HG02938 (cell line): ENCODE measurements around the gene S100A2.

Experiments
- ATAC-seq: cut with Tn5 transposase; IDR thresholded peaks from one replicate; pipeline ENCODE4 v1.9.1; 2021; ENCODE audit warnings: mild to moderate bottlenecking, moderate library complexity; ENCODE audit not compliant: unreplicated experiment

The S100A2 gene

DNA sequence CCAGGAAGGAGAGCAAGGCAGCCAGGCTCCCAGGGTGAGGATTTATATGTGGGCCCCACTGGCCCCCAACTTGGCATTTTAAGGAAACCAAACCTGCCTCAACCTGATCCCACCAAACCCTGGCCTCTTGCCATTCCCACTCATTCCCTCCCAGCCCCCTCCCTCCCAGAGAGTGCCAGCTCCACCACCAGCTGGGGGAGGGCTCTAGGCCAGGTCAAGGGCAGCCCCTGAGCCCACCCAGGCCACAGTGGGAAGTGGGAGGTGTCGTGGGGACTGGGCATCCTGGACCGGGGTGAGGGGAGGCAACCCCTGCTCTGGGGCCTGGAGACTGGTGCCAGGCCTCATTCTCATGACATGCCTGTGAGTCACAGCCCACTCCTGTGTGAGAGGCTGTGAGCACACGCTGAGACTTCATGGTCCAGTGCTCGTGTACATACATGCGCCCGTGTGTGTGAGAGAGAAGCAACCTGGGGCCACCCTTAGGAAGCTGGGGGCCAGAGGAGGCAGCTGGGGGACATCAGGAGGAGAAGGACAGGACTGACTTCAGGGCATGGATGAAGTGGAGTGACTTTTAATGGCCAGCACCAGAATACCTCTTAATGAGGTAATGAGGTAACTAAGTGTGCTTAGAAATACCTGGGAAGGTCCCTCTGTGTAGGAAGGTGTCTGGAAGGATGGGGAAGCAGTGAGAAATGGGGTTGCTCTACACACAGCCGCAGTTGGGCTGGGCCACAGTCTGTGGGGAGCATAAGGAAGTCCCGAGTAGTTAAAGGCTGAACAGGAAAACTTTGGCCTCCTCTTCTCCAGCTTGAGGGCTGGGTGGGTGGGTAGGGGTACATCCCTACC is at the start of gene S100A2:
Gene S100A2, minus strand, starts transcription at position 316 of the 846 bp plus-strand sequence. CDS start 1,967 bp downstream, outside the sequence.
- peak; percentile 28 for ATAC-seq

DNA sequence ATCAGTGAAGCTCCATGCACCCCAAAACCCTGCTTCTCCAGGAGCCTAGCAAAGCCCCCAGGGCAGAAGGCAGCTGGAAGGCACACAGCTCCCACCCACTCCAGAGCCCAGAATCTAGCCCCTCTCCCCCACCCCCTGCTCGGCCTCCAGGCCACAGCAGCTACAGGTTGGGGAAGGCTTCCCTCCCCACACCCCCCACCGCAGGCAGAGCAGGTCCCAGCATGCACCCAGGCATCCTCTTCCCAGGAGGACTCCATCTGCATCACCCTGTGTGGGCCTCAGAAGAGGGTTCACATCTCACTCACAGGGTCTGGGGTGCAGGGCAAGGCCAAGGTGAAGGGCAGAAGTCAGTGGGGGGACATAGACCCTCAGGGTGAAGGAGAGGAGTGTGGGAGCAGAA is 49.8 kb upstream of the S100A2 start:
- no peak for ATAC-seq

GRCh38 chr1:153614906-153615305 is 49.3 kb upstream of the S100A2 start:
- no peak for ATAC-seq

DNA sequence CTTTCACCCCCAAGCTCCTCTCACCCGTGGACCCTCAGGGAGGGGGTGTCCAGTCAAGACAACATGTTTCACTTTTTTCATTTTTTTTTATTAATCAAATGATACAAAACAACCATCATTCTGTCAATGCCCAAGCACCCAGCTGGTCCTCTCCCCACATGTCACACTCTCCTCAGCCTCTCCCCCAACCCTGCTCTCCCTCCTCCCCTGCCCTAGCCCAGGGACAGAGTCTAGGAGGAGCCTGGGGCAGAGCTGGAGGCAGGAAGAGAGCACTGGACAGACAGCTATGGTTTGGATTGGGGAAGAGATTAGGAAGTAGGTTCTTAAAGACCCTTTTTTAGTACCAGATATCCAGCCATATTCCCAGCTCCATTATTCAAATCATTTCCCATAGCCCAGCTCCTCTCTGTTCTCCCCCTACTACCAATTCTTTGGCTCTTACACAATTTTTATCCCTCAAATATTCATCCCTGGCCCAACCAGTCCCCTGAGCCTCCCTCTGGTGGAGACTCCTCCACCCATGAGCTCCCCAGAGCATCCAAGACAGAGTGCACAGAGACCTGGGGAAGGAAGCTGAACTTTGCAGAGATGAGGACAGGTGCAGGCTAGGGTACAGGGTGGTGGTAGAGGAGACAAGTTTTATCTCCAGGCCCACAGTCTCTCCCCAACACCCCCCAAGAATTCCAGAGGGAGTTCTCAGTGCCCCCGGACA is 48.7 kb upstream of the S100A2 start:
- no peak for ATAC-seq

DNA sequence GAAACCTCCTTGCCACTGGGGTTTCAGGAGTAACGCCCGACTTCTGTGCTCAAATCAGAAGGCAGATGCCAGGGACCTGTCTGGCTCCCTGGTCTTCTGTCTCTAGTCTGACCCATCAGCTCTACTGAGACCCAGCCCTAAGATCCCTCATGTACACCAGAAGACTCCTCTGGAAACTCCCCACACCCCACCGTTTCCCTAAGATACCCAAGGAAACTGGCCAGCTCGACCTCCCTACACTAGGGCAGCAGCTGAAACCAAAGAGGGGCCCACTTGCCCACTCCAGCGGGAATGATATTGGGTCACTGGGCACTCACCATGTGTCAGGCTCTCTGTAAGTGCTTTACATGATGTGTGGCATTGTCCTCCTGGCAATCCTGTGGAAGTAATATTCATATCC is 47.8 kb upstream of the S100A2 start:
- no peak for ATAC-seq

- ATAC-seq = no peak
Observed at GRCh38 chr1:153612755-153613331, 47.2 kb upstream of the S100A2 start, which contains the start of gene S100A16. TSS of gene S100A16 (minus strand) at chr1:153613137. CDS start at chr1:153608151, 4,986 bp downstream.

- ATAC-seq = no peak
Observed at GRCh38 chr1:153612111-153612754, 46.6 kb upstream of the S100A2 start.

DNA sequence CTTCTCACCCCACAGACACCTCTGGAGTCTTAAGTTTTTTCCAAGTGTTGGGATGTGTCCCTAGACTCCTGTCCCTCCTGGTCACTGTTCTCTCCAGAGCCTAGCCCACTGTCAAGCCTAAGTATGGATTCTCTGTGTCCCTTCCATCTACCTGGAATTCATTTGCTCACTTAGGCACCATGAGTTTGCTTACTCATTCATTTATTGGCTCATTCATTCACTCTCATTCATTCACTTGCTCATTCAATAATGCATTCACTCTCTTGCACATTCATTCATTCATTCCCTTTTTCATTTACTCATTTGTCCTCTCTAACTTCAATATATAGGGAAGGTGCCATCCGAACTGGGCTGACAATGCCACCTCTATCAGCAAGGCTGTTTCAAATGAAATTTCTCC is 45.7 kb upstream of the S100A2 start:
- no peak for ATAC-seq

DNA sequence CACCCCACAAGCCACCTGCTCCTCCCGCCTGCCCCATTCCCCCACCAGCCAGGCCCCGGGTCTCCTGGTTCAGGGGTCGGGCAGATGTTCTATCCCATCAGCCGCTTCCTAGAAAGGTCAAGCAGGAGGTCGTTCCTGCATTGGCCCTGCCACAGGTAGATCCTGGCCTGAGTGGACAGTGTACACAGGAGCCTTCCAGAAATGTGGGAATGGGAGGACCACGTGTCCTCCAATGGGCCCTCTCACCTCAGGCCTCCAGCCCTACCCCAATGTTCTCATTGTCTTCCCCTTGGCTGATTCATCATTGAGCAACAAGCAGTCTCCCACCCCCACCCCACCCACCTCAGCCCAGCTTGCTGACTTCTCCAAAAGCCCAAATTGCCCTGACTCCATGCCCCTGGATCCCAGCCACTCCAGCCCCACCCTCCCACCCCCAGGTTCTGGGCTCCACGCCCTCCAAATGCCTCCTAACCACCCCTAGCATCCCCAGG is 45.2 kb upstream of the S100A2 start:
- no peak for ATAC-seq

DNA sequence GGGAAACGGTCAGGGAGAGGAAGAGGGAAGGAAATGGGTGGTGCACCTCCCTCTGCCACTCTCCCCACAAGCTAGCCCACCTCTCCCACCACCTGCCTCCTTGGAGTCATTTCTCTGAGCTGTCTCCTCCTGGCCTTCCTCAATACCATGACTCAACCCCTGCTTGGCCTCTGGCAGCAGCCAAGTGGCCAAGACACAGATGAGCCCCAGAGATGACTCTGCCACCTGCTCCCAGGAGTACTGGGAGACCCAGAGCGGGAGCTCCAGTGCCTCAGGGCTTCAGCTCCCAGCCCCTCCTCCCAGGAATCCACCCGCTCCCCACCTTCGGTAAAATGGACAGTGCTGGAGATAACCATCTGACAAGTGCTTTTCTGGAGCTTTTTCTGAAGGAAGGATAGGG is 44.7 kb upstream of the S100A2 start:
- no peak for ATAC-seq

GRCh38 chr1:153609585-153609907 is 43.9 kb upstream of the S100A2 start:
- ATAC-seq = no peak

DNA sequence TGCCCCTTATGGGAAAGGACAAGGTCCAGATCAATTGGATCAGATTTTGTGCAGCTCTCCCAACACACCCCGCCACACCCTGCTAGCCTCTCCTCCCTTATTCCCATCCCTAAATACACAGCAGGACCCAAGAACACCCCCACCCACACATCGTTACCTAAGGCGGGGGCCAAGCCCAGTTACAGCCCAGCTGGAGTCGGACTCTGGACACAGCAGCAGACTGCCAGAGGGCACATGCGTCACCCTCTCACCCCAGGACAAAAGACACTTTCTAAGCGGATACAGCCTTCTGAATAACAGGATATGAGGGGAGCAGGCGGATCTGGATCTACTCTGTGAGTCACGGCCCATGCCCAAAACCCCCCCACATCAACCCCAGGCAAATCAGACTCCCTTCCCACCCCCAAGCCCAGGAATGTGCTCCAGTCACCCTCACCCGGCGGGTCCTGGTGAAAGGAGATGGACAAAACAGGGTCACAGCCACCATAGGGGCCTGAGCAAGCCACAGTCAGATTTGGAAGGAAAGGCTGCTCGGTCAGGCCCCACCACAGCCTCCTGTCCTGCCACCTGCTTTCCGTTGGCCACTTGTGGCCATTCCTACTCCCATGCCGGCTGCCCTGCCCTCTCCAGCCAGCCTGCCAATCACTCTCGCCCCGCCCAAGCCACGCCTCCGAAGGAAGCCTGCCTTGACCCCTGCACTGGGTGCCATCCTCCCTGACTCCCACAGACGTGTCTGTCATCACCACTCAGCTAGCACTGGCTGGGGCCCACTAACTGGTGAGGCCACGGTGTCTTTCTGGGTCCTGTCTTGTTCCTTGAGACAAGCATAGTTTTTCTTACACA is 43.3 kb upstream of the S100A2 start:
- ATAC-seq = no peak

DNA sequence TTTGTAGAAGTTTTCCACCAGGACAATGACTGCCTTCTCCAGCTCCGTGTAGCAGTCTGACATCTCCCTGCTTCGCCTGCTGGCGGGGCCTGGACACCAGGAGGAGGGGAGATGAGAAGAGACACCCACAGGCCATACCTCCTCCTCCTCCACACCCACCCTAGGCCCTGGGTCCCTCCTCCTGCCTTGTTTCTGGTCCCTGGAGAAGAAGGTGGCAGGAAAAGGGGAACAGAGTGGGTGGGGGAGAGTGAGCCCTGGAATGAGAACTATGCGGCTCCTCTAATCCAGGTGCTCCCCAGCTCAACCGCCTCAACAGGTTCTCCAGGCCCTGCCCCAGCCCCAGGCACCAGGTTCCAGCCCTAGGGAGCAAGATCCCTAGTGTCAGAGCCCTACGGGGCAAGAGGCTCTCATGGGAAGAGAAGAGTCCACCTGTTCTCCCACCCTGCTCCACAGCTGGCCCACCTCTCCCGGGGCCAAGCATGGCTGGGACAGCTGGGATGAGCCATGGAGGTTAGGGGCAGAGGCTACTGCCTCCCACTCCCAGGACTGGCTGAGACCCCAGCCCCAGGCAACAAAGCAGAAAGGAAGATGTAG is 42.5 kb upstream of the S100A2 start:
- ATAC-seq = no peak

- ATAC-seq = no peak
Observed at GRCh38 chr1:153607381-153607780, 41.7 kb upstream of the S100A2 start.

GRCh38 chr1:153606194-153606593 is 40.5 kb upstream of the S100A2 start:
- ATAC-seq = no peak

GRCh38 chr1:153602749-153603148 is 37.1 kb upstream of the S100A2 start:
- ATAC-seq = no peak

DNA sequence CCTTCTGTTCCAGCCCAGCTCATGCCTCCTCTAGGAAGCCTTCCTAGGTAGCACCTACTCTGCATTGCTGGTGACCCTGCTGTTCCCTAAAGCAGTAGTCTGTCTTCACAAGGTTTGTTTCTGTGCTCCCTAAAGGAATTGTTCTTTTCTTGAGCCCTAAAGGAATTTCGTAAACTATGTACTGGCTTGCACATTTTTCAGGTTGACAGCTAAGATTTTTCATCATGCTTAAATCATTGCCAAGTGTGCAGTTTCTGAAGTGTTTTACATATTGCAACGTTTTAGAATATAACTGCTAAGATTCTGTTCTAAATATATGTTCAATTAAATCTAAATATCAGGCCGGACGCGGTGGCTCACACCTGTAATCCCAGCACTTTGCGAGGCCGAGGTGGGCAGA is 34.2 kb upstream of the S100A2 start:
- ATAC-seq = no peak

DNA sequence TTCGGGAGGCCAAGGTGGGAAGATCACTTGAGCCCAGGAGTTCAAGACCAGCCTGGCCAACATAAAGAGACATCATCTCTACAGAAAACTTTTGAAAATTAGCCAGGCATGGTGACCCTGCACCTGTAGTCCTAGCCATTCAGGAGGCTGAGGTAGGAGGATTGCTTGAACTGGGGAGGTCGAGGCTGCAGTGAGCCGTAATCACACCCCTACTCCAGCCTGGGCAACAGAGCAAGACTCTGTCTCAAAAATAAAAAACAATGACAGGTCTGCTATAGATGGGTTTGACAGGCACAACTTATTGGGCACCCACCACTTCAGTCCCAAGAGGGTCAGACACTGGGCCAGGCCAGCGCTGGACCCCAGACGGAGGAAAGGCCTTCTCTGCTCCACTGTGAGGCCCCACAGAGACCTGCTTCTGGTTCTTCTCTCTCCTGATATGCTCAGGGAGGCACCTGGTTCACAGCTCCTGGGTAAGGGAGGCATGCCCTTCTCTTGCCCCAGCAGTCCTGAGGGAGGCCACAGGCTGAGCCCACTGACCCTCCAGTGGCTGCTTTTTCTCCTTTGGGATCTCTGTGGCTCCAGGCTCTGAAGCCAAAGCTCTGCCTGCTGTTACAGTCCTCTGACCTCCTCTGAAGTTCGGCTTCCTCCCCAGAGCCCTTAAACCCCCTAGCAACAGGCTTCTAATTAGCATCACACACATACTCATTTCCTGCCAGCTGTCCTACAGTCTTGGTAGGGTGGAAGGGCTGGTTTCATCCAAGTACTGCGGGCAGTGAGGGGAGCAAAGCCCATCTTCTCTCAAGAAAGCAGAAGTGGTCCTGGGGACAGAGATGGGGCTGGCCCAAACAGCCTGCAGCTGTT is 32.9 kb upstream of the S100A2 start:
- ATAC-seq = peak; percentile 98

GRCh38 chr1:153597206-153597605 is 31.6 kb upstream of the S100A2 start:
- ATAC-seq = no peak
